Astrocyte of the spinal cord (primary cell): ENCODE results near the gene KIF9.
A peak's percentile ranks its signal among the peaks of the same experiment; 100 is the strongest.
"Not testable (repeated sequence)": the region's sequence is repeated elsewhere in the genome, so short reads cannot be mapped to it uniquely, and the experiment has no call there.

Source experiments
- DNase-seq: peaks from one replicate; pipeline ENCODE4 v3.0.0; 2011; ENCODE audit warnings: low read depth, low spot score
- H3K4me3 ChIP-seq: 2 replicates; pipeline ENCODE4 v1.5.1; 2011; ENCODE audit warnings: low read depth, mild to moderate bottlenecking, low read length, moderate library complexity
- in situ Hi-C: cut with HindIII; loops from 2 replicates; pipeline ENCODE4 v1.10.0; 2017; ENCODE audit warnings: low sequenced_read_pairs
- TF ChIP-seq, protein P1 (sequence below): IDR thresholded peaks from 2 replicates; pipeline ENCODE4 v1.5.1; 2012; ENCODE audit warnings: low read depth, mild to moderate bottlenecking, low read length, inconsistent platforms

The KIF9 gene

DNA sequence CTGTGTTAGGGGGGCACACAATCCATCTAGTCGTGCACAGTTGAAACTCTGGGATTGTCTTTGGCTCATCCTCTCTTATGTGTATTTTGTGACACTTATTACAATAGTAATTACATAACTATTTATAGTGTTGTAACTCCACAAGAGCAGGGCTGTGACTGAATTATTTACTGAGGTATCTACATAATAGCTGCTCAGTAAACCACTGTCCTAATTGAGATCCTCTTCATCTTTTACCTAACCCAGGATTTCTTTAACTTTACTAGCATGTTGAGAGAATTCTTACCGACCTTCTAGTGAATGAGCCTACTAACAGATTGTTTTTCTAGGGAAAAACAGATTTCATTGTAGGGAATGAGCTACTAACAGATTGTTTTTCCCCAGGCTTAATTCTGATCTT lies 11.2 kb upstream of the KIF9 start:
- in situ Hi-C loops = no loop called here
- TF ChIP-seq, protein P1, sequence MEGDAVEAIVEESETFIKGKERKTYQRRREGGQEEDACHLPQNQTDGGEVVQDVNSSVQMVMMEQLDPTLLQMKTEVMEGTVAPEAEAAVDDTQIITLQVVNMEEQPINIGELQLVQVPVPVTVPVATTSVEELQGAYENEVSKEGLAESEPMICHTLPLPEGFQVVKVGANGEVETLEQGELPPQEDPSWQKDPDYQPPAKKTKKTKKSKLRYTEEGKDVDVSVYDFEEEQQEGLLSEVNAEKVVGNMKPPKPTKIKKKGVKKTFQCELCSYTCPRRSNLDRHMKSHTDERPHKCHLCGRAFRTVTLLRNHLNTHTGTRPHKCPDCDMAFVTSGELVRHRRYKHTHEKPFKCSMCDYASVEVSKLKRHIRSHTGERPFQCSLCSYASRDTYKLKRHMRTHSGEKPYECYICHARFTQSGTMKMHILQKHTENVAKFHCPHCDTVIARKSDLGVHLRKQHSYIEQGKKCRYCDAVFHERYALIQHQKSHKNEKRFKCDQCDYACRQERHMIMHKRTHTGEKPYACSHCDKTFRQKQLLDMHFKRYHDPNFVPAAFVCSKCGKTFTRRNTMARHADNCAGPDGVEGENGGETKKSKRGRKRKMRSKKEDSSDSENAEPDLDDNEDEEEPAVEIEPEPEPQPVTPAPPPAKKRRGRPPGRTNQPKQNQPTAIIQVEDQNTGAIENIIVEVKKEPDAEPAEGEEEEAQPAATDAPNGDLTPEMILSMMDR = no peak

DNA sequence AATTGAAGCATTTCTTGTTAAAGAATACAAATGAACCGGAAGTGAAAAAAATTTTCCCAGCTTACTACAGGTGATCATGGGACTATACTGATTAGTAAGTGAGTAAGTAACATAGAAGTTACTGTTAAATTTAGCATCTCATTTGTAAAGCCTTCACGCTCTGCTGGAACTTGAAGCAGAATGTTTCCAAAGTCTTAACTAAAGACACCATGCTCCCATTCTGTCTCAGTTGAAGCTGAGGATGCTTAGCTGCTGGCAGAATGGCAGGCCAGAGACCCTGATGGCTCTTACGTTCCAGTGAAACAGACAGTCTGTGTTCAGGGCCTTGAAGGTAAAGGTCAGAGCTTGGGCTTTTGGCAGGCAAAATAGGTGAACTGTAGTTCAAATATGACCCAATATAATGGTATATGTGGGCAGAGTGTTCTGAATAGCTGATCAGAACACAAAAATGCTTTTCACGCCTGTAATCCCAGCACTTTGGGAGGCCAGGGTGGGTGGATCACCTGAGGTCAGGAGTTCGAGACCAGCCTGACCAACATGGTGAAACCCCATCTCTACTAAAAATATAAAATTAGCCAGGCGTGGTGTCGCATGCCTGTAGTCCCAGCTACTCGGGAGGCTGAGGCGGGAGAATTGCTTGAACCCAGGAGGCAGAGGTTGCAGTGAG lies 9.3 kb upstream of the KIF9 start:
- in situ Hi-C loops, H3K4me3 ChIP-seq, DNase-seq: not testable (repeated sequence)

More for the DNA sequence above, 11.2 kb upstream of the KIF9 start:
- no peak overlapping the region for H3K4me3 ChIP-seq
- no peak for DNase-seq

DNA sequence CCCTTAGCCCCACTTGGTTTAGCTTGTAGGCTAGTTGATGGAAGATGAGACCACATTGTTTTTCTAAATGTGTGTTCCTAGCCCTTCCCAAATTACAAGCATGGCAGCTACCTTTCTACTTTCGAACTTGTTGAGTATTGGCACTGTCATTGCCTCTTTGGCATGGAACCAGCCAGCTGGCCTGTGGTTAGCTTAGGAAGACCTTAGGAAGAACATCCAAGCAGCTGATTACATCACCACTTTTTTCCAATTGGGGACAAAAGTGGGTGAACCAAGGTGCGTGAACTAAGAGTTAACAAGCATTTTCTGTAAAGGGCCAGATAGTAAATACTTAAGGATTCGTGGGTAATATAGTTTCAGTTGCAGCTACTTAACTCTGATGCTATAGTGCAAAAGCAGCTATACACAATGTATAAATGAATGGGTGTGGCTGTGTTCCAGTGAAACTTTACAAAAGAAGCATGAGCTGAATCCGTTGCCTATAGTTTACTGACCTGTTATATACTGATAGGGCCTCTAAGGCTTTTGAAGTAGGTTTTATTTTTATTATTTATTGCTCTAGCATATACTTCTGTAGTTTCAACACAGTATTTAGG lies 8.7 kb upstream of the KIF9 start:
- DNase-seq = no peak
- in situ Hi-C loops = no loop called here
- TF ChIP-seq, protein P1 = no peak
- no peak overlapping the region for H3K4me3 ChIP-seq

- in situ Hi-C loops = no loop called here
- DNase-seq = no peak
- TF ChIP-seq, protein P1 = no peak
- no peak overlapping the region for H3K4me3 ChIP-seq
Measured at GRCh38 chr3:47288966-47289910, 6.6 kb upstream of the KIF9 start.

DNA sequence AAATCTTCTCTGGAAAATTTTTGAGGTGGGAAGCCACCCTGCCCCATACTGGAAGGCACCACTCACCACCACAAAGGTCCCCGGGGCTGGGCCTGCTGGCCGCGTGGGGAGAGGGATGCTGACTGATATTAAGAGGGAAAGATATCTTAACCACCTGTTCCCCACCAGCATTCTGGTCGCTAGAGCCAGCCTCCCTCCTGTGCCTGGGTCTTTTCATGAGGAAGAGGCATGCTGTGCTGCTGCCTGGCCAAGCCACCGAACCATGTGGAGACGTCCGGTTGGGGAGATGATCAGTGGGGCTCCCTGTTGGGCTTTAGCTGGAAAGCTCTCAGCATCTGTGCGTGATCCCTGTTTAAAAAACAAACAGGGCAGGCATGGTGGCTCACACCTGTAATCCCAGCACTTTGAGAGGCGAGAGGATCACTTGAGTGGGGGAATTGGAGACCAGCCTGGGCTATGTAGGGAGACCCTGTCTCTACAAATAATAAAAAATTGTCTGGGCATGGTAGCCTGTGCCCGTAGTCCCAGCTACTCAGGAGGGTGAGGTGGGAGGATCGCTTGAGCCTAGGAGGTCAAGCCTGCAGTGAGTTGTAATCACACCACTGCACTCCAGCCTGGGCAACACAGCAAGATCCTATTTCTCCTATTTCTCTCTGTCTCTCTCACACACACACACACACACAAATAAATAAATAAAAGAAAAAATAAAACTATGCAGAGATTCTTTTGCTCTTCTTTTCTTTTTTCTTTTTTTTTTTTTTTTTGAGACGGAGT lies 1.2 kb upstream of the KIF9 start:
- TF ChIP-seq, protein P1 = no peak
- peak; percentile 39 for DNase-seq

GRCh38 chr3:47283193-47283537 lies 566 bp upstream of the KIF9 start:
- in situ Hi-C loops = no loop called here
- peak overlapping the region; percentile 71 for H3K4me3 ChIP-seq
- peak; percentile 20 for DNase-seq
- TF ChIP-seq, protein P1 = no peak

More for the DNA sequence above, 1.2 kb upstream of the KIF9 start:
- peak overlapping the region; percentile 71 for H3K4me3 ChIP-seq
- in situ Hi-C loops = no loop called here
